ENCODE measurements around the gene SASH1. TPM values are rescaled to one million over a fixed set of nuclear protein-coding genes. Genes with fewer than 3 reads are reported as not detected.

The SASH1 gene
- polyA plus RNA-seq, 1 experiment, result 27.0 TPM

- ChIA-PET CTCF (no interaction called here), POLR2A (no interaction called here)
- DNase-seq (ENCODE audit: low read depth, low spot score), result no peak
- Histone ChIP-seq H3K9me3 (ENCODE audit: control insufficient read depth, insufficient read depth, low read length) (no peaks in the 10 kb centered on the region), H3K4me3 (ENCODE audit: low read depth, low read length) (no peak overlapping the region), H3K27ac (ENCODE audit: low read depth, low read length) (no peak overlapping the region), H3K27me3 (ENCODE audit: control insufficient read depth, insufficient read depth, low read length) (no peaks in the 10 kb centered on the region)
- no peak for TF ChIP-seq CTCF (IDR thresholded peaks at IDR 0.05; ENCODE audit: low read depth, low read length)
Measured at GRCh38 chr6:148325316-148326068, 17.1 kb upstream of the SASH1 start.

GRCh38 chr6:148328876-148329555, 13.6 kb upstream of the SASH1 start:
- no peak for TF ChIP-seq CTCF (IDR thresholded peaks at IDR 0.05; ENCODE audit: low read depth, low read length)
- Histone ChIP-seq H3K4me3 (ENCODE audit: low read depth, low read length) (no peak overlapping the region), H3K27ac (ENCODE audit: low read depth, low read length) (peak overlapping the region; percentile 12), H3K9me3 (ENCODE audit: control insufficient read depth, insufficient read depth, low read length) (no peaks in the 10 kb centered on the region), H3K27me3 (ENCODE audit: control insufficient read depth, insufficient read depth, low read length) (no peaks in the 10 kb centered on the region)
- POLR2A ChIA-PET, result interaction anchor here (0.6 kb wide), 1 partner anchor 46 kb away, joined by 4 read pairs; no protein-coding TSS in a partner anchor
- DNase-seq (ENCODE audit: low read depth, low spot score), result no peak
- CTCF ChIA-PET, result interaction anchor here (0.8 to 1.3 kb wide), 2 partner anchors 137 to 164 kb away, joined by 3 to 4 read pairs; no protein-coding TSS in a partner anchor

GRCh38 chr6:148329596-148330381, 12.8 kb upstream of the SASH1 start:
- peak; percentile 45 for DNase-seq (ENCODE audit: low read depth, low spot score)
- POLR2A ChIA-PET, result interaction anchor here (0.6 to 0.9 kb wide), 3 partner anchors 45 to 200 kb away, joined by 3 to 4 read pairs (median 3); no protein-coding TSS in a partner anchor
- no peak for TF ChIP-seq CTCF (IDR thresholded peaks at IDR 0.05; ENCODE audit: low read depth, low read length)
- Histone ChIP-seq H3K4me3 (ENCODE audit: low read depth, low read length) (no peak overlapping the region), H3K27ac (ENCODE audit: low read depth, low read length) (peak overlapping the region; percentile 12), H3K27me3 (ENCODE audit: control insufficient read depth, insufficient read depth, low read length) (no peaks in the 10 kb centered on the region), H3K9me3 (ENCODE audit: control insufficient read depth, insufficient read depth, low read length) (no peaks in the 10 kb centered on the region)
- CTCF ChIA-PET, result interaction anchor here (1.1 to 1.3 kb wide), 2 partner anchors 135 to 136 kb away, joined by 3 to 4 read pairs; no protein-coding TSS in a partner anchor

GRCh38 chr6:148332088-148332487, 10.6 kb upstream of the SASH1 start:
- no peaks in the 10 kb centered on the region for H3K27me3 ChIP-seq (ENCODE audit: control insufficient read depth, insufficient read depth, low read length)
- CTCF ChIA-PET, result interaction anchor here (0.9 kb wide), 1 partner anchor 152 kb away, joined by 4 read pairs; no protein-coding TSS in a partner anchor
- H3K27ac ChIP-seq (ENCODE audit: low read depth, low read length), result no peak overlapping the region
- POLR2A ChIA-PET, result interaction anchor here (0.6 kb wide), 1 partner anchor 67 kb away, joined by 3 read pairs; no protein-coding TSS in a partner anchor
- DNase-seq (ENCODE audit: low read depth, low spot score), result no peak
- no peak overlapping the region for H3K4me3 ChIP-seq (ENCODE audit: low read depth, low read length)
- H3K9me3 ChIP-seq (ENCODE audit: control insufficient read depth, insufficient read depth, low read length), result no peaks in the 10 kb centered on the region
- no peak for TF ChIP-seq CTCF (IDR thresholded peaks at IDR 0.05; ENCODE audit: low read depth, low read length)
